Measurements from ENCODE around the gene NRSN2. TPM values are rescaled to one million over a fixed set of nuclear protein-coding genes. Genes with fewer than 3 reads are reported as not detected.

Gene NRSN2
- total RNA-seq, 4 donors from 2014 or later, result 2.1 to 5.5 (median 4.6) TPM

DNA sequence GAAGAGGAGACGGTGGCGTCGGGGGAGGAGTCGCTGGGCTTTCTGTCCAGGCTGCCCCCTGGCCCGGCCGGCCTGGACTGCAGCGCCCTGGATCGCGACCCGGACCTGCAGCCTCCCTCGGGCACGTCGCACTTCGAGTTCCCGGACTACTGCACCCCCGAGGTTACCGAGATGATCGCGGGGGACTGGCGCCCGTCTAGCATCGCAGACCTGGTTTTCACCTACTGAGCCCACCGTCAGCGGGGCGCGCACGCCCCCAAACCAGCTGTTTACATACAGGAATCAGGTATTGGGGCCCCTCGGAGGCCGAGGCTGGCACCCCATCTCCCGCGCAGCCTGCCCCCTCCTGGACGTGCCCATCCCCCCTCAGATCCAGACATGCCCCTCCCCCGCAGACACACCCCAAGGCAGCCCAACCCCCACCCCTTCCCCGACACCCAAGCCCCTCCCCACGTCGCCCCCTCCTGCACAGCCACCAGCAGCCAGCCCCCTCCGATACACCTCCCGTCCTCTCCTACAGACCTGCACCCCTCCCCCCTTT lies 20.2 kb upstream of the NRSN2 start:
- DNase-seq, result peak in 1 of 3 donors; percentile 65
- Histone ChIP-seq H3K4me3 (peak overlapping the region; percentile 59 to 90 (median 80)), H3K27ac (peak overlapping the region; percentile 89 to 98 (median 93)), H3K27me3 (no peaks in the 10 kb centered on the region), H3K9me3 (no peaks in the 10 kb centered on the region), H3K4me1 (peaks cover 0 to 28% (median 2%) of the 10 kb centered on the region in 4 donors), H3K36me3 (no peaks in the 10 kb centered on the region)
- no peak for TF ChIP-seq POLR2A (IDR thresholded peaks at IDR 0.05)
- TF ChIP-seq, protein P1, sequence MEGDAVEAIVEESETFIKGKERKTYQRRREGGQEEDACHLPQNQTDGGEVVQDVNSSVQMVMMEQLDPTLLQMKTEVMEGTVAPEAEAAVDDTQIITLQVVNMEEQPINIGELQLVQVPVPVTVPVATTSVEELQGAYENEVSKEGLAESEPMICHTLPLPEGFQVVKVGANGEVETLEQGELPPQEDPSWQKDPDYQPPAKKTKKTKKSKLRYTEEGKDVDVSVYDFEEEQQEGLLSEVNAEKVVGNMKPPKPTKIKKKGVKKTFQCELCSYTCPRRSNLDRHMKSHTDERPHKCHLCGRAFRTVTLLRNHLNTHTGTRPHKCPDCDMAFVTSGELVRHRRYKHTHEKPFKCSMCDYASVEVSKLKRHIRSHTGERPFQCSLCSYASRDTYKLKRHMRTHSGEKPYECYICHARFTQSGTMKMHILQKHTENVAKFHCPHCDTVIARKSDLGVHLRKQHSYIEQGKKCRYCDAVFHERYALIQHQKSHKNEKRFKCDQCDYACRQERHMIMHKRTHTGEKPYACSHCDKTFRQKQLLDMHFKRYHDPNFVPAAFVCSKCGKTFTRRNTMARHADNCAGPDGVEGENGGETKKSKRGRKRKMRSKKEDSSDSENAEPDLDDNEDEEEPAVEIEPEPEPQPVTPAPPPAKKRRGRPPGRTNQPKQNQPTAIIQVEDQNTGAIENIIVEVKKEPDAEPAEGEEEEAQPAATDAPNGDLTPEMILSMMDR (IDR thresholded peaks at IDR 0.05), result no peak

DNA sequence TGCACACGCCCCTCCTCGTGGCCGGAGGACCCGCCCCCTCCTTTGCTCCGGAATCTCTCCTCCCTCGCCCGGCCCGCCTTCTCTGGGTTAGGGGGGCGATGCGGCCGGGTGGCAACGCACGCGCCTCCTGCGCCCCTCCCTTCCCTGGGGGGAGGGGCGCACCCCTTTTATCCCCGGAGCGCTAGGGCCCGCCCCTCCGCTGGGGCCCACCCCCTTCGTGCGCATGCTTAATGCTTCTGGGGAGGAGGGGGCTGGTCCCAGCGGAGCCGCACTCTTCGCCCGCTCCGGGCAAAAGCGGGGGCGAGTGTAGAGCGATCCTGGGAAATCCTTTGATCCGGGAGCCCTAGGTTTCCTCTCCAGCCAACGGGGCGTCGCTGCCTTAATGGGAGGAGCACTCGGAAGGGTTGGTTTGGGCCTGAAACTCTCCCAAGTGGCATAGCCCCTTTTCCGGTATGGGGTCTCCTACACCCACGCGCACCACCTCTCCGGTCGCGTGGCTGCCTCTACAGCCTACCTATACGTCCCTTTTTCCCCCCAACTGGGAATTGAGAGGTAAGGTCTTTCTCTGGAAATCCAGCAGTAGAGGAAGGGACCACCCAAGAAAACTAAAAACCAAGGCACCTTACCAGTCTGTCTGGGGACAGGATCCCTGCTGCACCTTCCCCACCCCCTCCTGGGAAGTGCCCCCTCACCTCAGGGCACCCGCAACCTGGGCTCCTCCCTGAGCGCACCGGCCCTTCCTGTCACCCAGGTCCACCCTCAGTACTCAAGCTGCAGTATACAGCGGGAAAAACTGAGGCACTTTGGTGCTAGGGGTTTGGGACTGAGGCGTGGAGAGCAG lies 19.5 kb upstream of the NRSN2 start:
- H3K4me3 ChIP-seq, result peak overlapping the region; percentile 59 to 90 (median 80)
- H3K4me1 ChIP-seq, result peaks cover 0 to 28% (median 2%) of the 10 kb centered on the region in 4 donors

DNA sequence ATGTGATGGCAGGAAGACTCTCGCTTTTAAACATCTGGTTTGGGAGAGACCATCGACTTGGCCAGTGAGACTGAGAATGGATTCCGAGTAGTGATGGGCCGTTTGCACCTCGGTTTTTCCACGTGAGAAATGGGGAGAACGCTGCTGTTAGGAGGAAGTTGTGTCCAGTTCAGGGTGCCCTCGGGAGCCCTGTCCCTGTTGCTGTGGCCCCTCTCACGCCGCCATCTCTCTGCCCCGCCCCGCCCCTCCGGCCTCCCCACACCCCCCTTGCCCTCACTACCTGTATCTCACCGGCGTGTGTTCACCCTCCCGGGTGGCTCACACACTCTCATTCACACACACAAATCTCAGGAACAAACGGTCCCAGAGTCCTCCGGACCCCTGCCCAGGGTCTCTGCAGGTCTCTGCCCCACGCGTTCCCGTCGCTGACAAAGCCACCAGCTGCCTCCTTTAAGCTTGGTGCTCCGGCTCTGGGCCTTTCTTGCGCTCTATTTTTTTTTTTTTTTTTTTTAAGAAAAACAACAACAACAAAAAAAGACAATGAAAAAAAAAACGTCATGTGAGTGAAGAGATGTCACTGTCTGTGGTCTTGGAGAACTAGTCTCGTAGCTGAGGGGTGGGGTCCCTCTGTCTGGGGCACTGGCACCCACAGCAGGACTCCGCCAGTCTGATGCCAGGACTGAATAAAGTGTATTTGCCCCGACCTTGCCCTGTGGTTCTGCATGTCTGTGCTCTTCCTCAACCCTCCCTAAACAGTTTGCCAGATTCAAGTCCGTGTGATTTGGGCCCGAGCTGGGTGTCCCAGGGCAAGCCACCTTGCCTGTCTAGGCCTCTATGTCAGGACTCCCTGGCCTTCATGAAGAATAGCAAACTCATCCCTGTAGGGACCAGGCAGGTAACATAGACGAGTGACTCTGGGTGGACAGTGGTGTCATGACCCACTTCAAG lies 18.6 kb upstream of the NRSN2 start:
- DNase-seq, result no peak
- Histone ChIP-seq H3K27me3 (no peaks in the 10 kb centered on the region), H3K36me3 (no peaks in the 10 kb centered on the region), H3K4me1 (peaks cover 0 to 28% (median 2%) of the 10 kb centered on the region in 4 donors), H3K4me3 (peak overlapping the region in 2 of 4 donors; percentile 78 to 82), H3K9me3 (no peaks in the 10 kb centered on the region), H3K27ac (peak overlapping the region in 3 of 4 donors; percentile 92 to 98 (median 94))
- TF ChIP-seq POLR2A (IDR thresholded peaks at IDR 0.05), result no peak
- TF ChIP-seq, protein P1 (IDR thresholded peaks at IDR 0.05), result no peak

More for the DNA sequence above, 19.5 kb upstream of the NRSN2 start:
- H3K27ac ChIP-seq, result peak overlapping the region; percentile 60 to 98 (median 93)
- peak; percentile 74 to 86 (median 78) for DNase-seq
- H3K9me3 ChIP-seq, result no peaks in the 10 kb centered on the region
- no peaks in the 10 kb centered on the region for H3K27me3 ChIP-seq
- no peaks in the 10 kb centered on the region for H3K36me3 ChIP-seq
- TF ChIP-seq POLR2A (IDR thresholded peaks at IDR 0.05), result no peak
- TF ChIP-seq, protein P1 (IDR thresholded peaks at IDR 0.05), result no peak

DNA sequence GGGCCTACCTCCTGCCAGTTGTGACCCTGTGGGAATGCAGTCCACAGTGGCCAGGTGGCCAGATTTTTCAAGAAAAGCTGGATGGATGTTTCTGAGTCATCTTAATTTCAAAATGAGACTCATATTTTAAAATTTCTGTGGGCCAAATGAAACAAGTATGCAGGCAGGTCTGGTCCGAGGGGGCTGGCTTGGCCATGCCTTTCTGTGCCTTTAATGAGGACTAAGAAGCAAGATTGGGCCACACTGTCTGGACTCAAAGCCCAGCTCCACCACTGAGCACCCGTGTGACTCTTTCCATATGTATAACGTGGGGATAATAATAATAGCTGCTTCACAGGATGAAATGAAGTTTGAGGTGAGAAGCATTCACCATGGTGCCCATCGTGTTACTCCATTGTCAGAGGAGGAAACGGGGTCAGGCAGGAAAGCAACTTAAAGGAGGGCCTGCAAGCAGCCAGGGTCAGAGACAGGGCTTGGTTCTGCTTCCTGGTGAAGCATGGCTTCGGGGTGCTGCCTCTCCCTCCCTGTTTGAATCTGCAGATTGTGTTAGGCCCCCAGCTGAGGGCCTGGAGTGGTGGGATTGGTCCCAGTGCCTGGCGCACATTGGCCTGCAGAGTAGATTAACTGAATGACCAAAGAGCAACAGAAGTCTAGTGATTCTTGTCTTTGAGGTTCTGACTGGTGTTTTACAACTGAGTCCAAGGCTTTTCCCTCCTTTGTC lies 17.8 kb upstream of the NRSN2 start:
- Histone ChIP-seq H3K27me3 (no peaks in the 10 kb centered on the region), H3K4me1 (peaks cover 0 to 23% (median 2%) of the 10 kb centered on the region in 4 donors), H3K27ac (no peak overlapping the region), H3K9me3 (no peaks in the 10 kb centered on the region), H3K4me3 (no peak overlapping the region), H3K36me3 (no peaks in the 10 kb centered on the region)
- TF ChIP-seq POLR2A (IDR thresholded peaks at IDR 0.05), result no peak
- TF ChIP-seq, protein P1 (IDR thresholded peaks at IDR 0.05), result no peak
- no peak for DNase-seq

DNA sequence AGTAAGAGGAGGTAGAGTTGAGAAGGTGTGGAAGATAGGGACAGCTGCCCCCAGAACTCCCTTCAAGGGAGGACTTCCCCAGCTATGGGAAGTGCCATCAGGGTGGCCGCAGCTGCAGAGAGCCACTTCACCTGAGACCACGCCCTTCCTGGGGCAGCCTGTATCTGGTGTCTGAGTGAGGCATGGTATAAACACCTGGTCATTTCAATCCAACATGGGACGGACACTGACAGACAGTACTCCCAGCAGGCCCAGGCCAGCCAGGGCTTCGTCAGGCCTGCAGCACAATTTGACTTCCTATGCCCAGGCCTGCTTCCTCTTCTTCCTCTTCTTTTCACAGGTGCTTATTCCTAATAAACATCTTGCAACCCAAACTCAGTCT lies 17.1 kb upstream of the NRSN2 start:
- Histone ChIP-seq H3K4me1 (peaks cover 0 to 23% (median 2%) of the 10 kb centered on the region in 4 donors), H3K27ac (peak overlapping the region in 1 of 4 donors; percentile 30), H3K36me3 (no peaks in the 10 kb centered on the region), H3K4me3 (no peak overlapping the region), H3K27me3 (no peaks in the 10 kb centered on the region), H3K9me3 (no peaks in the 10 kb centered on the region)
- no peak for DNase-seq
- no peak for TF ChIP-seq POLR2A (IDR thresholded peaks at IDR 0.05)
- TF ChIP-seq, protein P1 (IDR thresholded peaks at IDR 0.05), result no peak
